Left lung (tissue), 10 donors: Measurements from ENCODE around the gene HNRNPM. TPM values are rescaled to one million over a fixed set of nuclear protein-coding genes. Genes with fewer than 3 reads are reported as not detected.

Source experiments
- ATAC-seq: fragments of 200-7000 bp; cut with Tn5 transposase; one replicate; pipeline ENCODE4 v1.9.1; 2020; ENCODE audit warnings: moderate library complexity
- DNase-seq, 4 donors: peaks; one replicate each; pipeline ENCODE4 v3.0.0-alpha.2; 2013 to 2020
- H3K27ac ChIP-seq, 2 donors: fragments of 200-600 bp; sonication (generic) in 1 of 2; one replicate each; pipeline versions ENCODE4 v1.5.0 to v1.8.0; 2020 to 2021
- H3K27me3 ChIP-seq, 2 donors: fragments of 200-600 bp; sonication (generic) in 1 of 2; one replicate each; pipeline versions ENCODE4 v1.5.0 to v1.8.0; 2020 to 2021
- H3K36me3 ChIP-seq, 2 donors: fragments of 200-600 bp; sonication (generic) in 1 of 2; one replicate each; pipeline versions ENCODE4 v1.5.0 to v1.8.0; 2020 to 2021
- H3K4me1 ChIP-seq, 2 donors: fragments of 200-600 bp; one replicate each; pipeline ENCODE4 v1.8.0; 2021
- H3K4me3 ChIP-seq, 2 donors: fragments of 200-600 bp; sonication (generic) in 1 of 2; one replicate each; pipeline versions ENCODE4 v1.5.0 to v1.8.0; 2020 to 2021; ENCODE audit warnings: mild to moderate bottlenecking in 1 of 2
- H3K9me3 ChIP-seq, 2 donors: fragments of 200-600 bp; sonication (generic) in 1 of 2; one replicate each; pipeline versions ENCODE4 v1.5.0 to v1.8.0; 2020 to 2021
- intact Hi-C, 2 donors: fragments of 100-400 bp; cut with DNase I; formaldehyde crosslinking; loops; one replicate each; pipeline versions ENCODE4 v1.11.2 to v1.14.2; 2022
- polyA plus RNA-seq, 6 donors: library from polyadenylated mRNA; unstranded; fragments of 120-200 nt; gene quantifications; one replicate each; pipeline ENCODE4 v1.2.1, GENCODE V29; 2013; ENCODE audit not compliant: insufficient read length in 6 of 6
- total RNA-seq, 2 donors: library from RNA; stranded (reverse); fragmentation: NEBNext Ultra II Directional; extraction: Animal tissue kit (Norgen Biotek cat#: 25700); gene quantifications; one replicate each; pipeline ENCODE4 v1.2.1, GENCODE V29; 2021
- TF ChIP-seq, protein P1 (sequence below), 2 donors: fragments of 200-600 bp; sonication (generic) in 1 of 2; IDR thresholded peaks; one replicate each; pipeline versions ENCODE4 v1.5.0 to v1.8.0; 2021; ENCODE audit warnings: antibody characterized with exemption in 2 of 2
- donor health status: DM: no; HTN: yes; CAD: no.
- donor health status: DM: no; HTN: no; CAD: no.

HNRNPM gene
- total and polyA plus RNA-seq, 8 donors, result 121 to 382 (median 335) TPM

GRCh38 chr19:8412783-8413628 lies 31.8 kb upstream of the HNRNPM start, which contains the start of gene MARCHF2:
Gene MARCHF2 (plus strand): TSS chr19:8413305. CDS start chr19:8421841, 8,536 bp downstream.
- DNase-seq (peak; percentile 88 to 98 (median 97)), ATAC-seq (peak; percentile 100)
- Histone ChIP-seq H3K9me3 (no peaks in the 10 kb centered on the region), H3K27me3 (no peaks in the 10 kb centered on the region), H3K36me3 (no peaks in the 10 kb centered on the region), H3K4me3 (peak within 1 kb of the TSS; percentile 81 to 90), H3K27ac (peak within 1 kb of the TSS in 1 of 2 donors; percentile 80), H3K4me1 (peaks cover 5 to 45% of the 10 kb centered on the region in 2 donors)
- intact Hi-C loops, result no loop called here
- TF ChIP-seq, protein P1, sequence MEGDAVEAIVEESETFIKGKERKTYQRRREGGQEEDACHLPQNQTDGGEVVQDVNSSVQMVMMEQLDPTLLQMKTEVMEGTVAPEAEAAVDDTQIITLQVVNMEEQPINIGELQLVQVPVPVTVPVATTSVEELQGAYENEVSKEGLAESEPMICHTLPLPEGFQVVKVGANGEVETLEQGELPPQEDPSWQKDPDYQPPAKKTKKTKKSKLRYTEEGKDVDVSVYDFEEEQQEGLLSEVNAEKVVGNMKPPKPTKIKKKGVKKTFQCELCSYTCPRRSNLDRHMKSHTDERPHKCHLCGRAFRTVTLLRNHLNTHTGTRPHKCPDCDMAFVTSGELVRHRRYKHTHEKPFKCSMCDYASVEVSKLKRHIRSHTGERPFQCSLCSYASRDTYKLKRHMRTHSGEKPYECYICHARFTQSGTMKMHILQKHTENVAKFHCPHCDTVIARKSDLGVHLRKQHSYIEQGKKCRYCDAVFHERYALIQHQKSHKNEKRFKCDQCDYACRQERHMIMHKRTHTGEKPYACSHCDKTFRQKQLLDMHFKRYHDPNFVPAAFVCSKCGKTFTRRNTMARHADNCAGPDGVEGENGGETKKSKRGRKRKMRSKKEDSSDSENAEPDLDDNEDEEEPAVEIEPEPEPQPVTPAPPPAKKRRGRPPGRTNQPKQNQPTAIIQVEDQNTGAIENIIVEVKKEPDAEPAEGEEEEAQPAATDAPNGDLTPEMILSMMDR (IDR thresholded peaks at IDR 0.05), result peak; percentile 61 to 69

DNA sequence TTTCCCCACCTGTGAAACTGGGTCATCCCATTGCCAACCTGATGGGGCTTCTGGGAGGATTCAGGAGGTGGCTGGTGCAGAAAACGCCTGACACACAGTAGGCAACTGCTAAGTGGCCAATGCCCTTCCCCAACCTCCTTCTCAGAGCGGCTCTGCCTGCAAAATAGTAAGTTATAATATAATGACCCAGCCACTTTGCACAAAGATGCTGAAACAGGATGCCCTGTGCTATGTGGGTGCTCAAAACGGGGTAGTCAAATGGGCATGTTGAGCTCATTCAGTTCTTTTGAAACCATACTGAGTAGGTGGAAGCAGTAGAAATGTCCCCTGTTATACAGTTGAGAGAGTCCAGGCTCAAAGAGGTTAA lies 31.2 kb upstream of the HNRNPM start:
- Histone ChIP-seq H3K4me3 (peak overlapping the region; percentile 81 to 90), H3K27ac (peak overlapping the region in 1 of 2 donors; percentile 80), H3K9me3 (no peaks in the 10 kb centered on the region), H3K36me3 (no peaks in the 10 kb centered on the region), H3K27me3 (no peaks in the 10 kb centered on the region), H3K4me1 (peaks cover 5 to 51% of the 10 kb centered on the region in 2 donors)
- intact Hi-C loops, result no loop called here
- TF ChIP-seq, protein P1 (IDR thresholded peaks at IDR 0.05), result no peak
- no peak for DNase-seq
- no peak for ATAC-seq

- Histone ChIP-seq H3K4me1 (peaks cover 5 to 53% of the 10 kb centered on the region in 2 donors), H3K4me3 (no peak overlapping the region), H3K9me3 (no peaks in the 10 kb centered on the region), H3K27ac (no peak overlapping the region), H3K27me3 (no peaks in the 10 kb centered on the region), H3K36me3 (peaks cover 0 to 3% of the 10 kb centered on the region in 2 donors)
- DNase-seq (no peak), ATAC-seq (no peak)
- TF ChIP-seq, protein P1 (IDR thresholded peaks at IDR 0.05), result no peak
- intact Hi-C loops, result no loop called here
Measured at GRCh38 chr19:8416796-8417195, 28.0 kb upstream of the HNRNPM start.

DNA sequence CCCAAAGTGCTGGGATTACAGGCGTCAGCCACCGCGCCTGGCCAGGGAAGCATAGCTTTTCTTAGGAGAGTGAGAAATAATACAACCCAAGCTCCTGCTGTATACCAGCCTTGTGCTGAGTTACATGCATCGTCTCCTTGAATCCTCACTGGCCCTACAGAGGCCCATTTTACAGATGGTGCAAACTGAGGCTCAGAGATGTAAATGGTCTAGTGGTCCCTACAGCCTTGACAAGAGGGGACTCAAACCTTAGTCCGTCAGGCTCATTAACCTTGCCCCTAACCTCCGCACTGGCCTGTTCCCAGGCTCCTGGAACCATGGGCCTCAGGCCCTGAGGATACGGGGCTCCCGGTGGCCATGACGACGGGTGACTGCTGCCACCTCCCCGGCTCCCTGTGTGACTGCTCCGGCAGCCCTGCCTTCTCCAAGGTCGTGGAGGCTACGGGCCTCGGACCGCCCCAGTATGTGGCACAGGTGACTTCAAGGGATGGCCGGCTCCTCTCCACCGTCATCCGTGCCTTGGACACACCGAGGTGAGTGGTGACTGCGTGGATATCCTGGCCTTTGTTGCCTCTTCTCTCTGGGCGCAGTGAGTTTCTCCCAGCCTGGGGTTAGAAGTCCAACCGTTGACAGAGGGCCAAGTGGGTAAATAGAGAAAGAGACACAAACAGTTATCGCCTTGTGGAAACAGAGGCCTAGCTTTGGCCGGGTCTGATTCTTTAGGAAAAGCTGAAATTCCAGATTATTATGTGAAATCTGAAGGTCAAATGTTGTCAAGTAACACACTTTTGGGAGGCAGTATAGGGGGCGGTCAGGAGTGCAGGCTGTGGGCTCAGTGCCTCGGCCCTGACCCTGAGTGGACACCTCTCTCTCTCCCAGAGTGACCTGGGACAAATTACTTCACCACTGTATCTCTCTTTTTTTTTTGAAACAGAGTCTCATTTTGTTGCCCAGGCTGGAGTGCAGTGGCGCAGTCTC lies 23.0 kb upstream of the HNRNPM start:
- Histone ChIP-seq H3K4me3 (no peak overlapping the region), H3K9me3 (no peaks in the 10 kb centered on the region), H3K4me1 (peaks cover 8 to 44% of the 10 kb centered on the region in 2 donors), H3K36me3 (peaks cover 0 to 20% of the 10 kb centered on the region in 2 donors), H3K27me3 (no peaks in the 10 kb centered on the region), H3K27ac (no peak overlapping the region)
- TF ChIP-seq, protein P1 (IDR thresholded peaks at IDR 0.05), result no peak
- no peak for ATAC-seq
- DNase-seq, result no peak
- intact Hi-C loops, result no loop called here
